ENCODE results near the gene KLHDC7B.

Gene KLHDC7B

GRCh38 chr22:50560034-50560433 lies 14.3 kb downstream of the KLHDC7B start:
- TF ChIP-seq TAF1 (IDR thresholded peaks at IDR 0.05; ENCODE audit: low read depth, low read length) (no peak), PAX5 (IDR thresholded peaks at IDR 0.05; ENCODE audit: insufficient read depth, low read length, severe bottlenecking) (no peak)
- DNase-seq (ENCODE audit: insufficient read length, low spot score), result no peak
- no peak for FAIRE-seq

GRCh38 chr22:50561401-50562358 lies 16.0 kb downstream of the KLHDC7B start:
- DNase-seq (ENCODE audit: insufficient read length, low spot score) (no peak), FAIRE-seq (no peak)
- no peak for TF ChIP-seq PAX5 (IDR thresholded peaks at IDR 0.05; ENCODE audit: insufficient read depth, low read length, severe bottlenecking)
- TF ChIP-seq POU2F2 (IDR thresholded peaks at IDR 0.05; ENCODE audit: low read depth, low read length), result no peak
- TF ChIP-seq POLR2AphosphoS5 (IDR thresholded peaks at IDR 0.05; ENCODE audit: low read depth, low read length), result no peak
- no peak for TF ChIP-seq POLR2A (IDR thresholded peaks at IDR 0.05; ENCODE audit: low read depth, low read length)
- no peak for TF ChIP-seq TAF1 (IDR thresholded peaks at IDR 0.05; ENCODE audit: low read depth, low read length)
- no peak for TF ChIP-seq SPI1 (IDR thresholded peaks at IDR 0.05; ENCODE audit: low read depth, low read length)

GRCh38 chr22:50562523-50563412 lies 17.1 kb downstream of the KLHDC7B start, which contains the start of gene SYCE3:
TSS of gene SYCE3 (minus strand) at chr22:50562919. CDS start at chr22:50556405, 6,514 bp downstream.
- FAIRE-seq (peak; percentile 98), DNase-seq (ENCODE audit: insufficient read length, low spot score) (peak; percentile 94)
- no peak for TF ChIP-seq POU2F2 (IDR thresholded peaks at IDR 0.05; ENCODE audit: low read depth, low read length)

- no peak for TF ChIP-seq PAX5 (IDR thresholded peaks at IDR 0.05; ENCODE audit: insufficient read depth, low read length, severe bottlenecking)
- no peak for TF ChIP-seq SPI1 (IDR thresholded peaks at IDR 0.05; ENCODE audit: low read depth, low read length)
- no peak for TF ChIP-seq POLR2A (IDR thresholded peaks at IDR 0.05; ENCODE audit: low read depth, low read length)
- TF ChIP-seq POLR2AphosphoS5 (IDR thresholded peaks at IDR 0.05; ENCODE audit: low read depth, low read length), result no peak
- no peak for TF ChIP-seq TAF1 (IDR thresholded peaks at IDR 0.05; ENCODE audit: low read depth, low read length)
- peak; percentile 35 for FAIRE-seq
- no peak for DNase-seq (ENCODE audit: insufficient read length, low spot score)
Measured at GRCh38 chr22:50563413-50564160, 17.9 kb downstream of the KLHDC7B start.

- DNase-seq (ENCODE audit: insufficient read length, low spot score), result no peak
- FAIRE-seq, result no peak
- TF ChIP-seq PAX5 (IDR thresholded peaks at IDR 0.05; ENCODE audit: insufficient read depth, low read length, severe bottlenecking) (no peak), SPI1 (IDR thresholded peaks at IDR 0.05; ENCODE audit: low read depth, low read length) (no peak)
Measured at GRCh38 chr22:50564289-50564688, 18.6 kb downstream of the KLHDC7B start.

GRCh38 chr22:50567721-50568252 lies 22.1 kb downstream of the KLHDC7B start:
- FAIRE-seq (no peak), DNase-seq (ENCODE audit: insufficient read length, low spot score) (no peak)
- TF ChIP-seq TAF1 (IDR thresholded peaks at IDR 0.05; ENCODE audit: low read depth, low read length), result no peak
- no peak for TF ChIP-seq PAX5 (IDR thresholded peaks at IDR 0.05; ENCODE audit: insufficient read depth, low read length, severe bottlenecking)
- TF ChIP-seq SPI1 (IDR thresholded peaks at IDR 0.05; ENCODE audit: low read depth, low read length), result no peak
- TF ChIP-seq POLR2A (IDR thresholded peaks at IDR 0.05; ENCODE audit: low read depth, low read length), result no peak
- no peak for TF ChIP-seq POLR2AphosphoS5 (IDR thresholded peaks at IDR 0.05; ENCODE audit: low read depth, low read length)
- TF ChIP-seq POU2F2 (IDR thresholded peaks at IDR 0.05; ENCODE audit: low read depth, low read length), result no peak

- FAIRE-seq, result no peak
Measured at GRCh38 chr22:50568626-50569025, 22.9 kb downstream of the KLHDC7B start.

GRCh38 chr22:50569041-50569459 lies 23.4 kb downstream of the KLHDC7B start:
- DNase-seq (ENCODE audit: insufficient read length, low spot score) (no peak), FAIRE-seq (no peak)
- no peak for TF ChIP-seq POLR2AphosphoS5 (IDR thresholded peaks at IDR 0.05; ENCODE audit: low read depth, low read length)

More at GRCh38 chr22:50568626-50569025, 22.9 kb downstream of the KLHDC7B start:
- no peak for DNase-seq (ENCODE audit: insufficient read length, low spot score)
- no peak for TF ChIP-seq POU2F2 (IDR thresholded peaks at IDR 0.05; ENCODE audit: low read depth, low read length)
- TF ChIP-seq POLR2AphosphoS5 (IDR thresholded peaks at IDR 0.05; ENCODE audit: low read depth, low read length), result no peak
- TF ChIP-seq PAX5 (IDR thresholded peaks at IDR 0.05; ENCODE audit: insufficient read depth, low read length, severe bottlenecking), result no peak
- TF ChIP-seq SPI1 (IDR thresholded peaks at IDR 0.05; ENCODE audit: low read depth, low read length), result no peak
- TF ChIP-seq TAF1 (IDR thresholded peaks at IDR 0.05; ENCODE audit: low read depth, low read length), result no peak
- TF ChIP-seq POLR2A (IDR thresholded peaks at IDR 0.05; ENCODE audit: low read depth, low read length), result no peak

GRCh38 chr22:50569896-50570535 lies 24.3 kb downstream of the KLHDC7B start:
- TF ChIP-seq TAF1 (IDR thresholded peaks at IDR 0.05; ENCODE audit: low read depth, low read length) (no peak), POU2F2 (IDR thresholded peaks at IDR 0.05; ENCODE audit: low read depth, low read length) (no peak), PAX5 (IDR thresholded peaks at IDR 0.05; ENCODE audit: insufficient read depth, low read length, severe bottlenecking) (no peak), SPI1 (IDR thresholded peaks at IDR 0.05; ENCODE audit: low read depth, low read length) (no peak)
- FAIRE-seq, result no peak

More at GRCh38 chr22:50569896-50570535, 24.3 kb downstream of the KLHDC7B start:
- DNase-seq (ENCODE audit: insufficient read length, low spot score), result no peak
